GM23338 (cell line): Measurements from ENCODE around the gene LIF. TPM values are rescaled to one million over a fixed set of nuclear protein-coding genes. Genes with fewer than 3 reads are reported as not detected.

Source experiments
- ATAC-seq: fragments of 200-7000 bp; cut with Tn5 transposase; 3 replicates; pipeline ENCODE4 v1.9.1; 2020
- DNase-seq: peaks from one replicate; pipeline ENCODE4 v3.0.0-alpha.2; 2015; ENCODE audit warnings: low spot score
- H2AFZ ChIP-seq: fragments of 200-600 bp; sonication (generic); 2 replicates; pipeline ENCODE4 v1.8.0; 2016; ENCODE audit warnings: antibody characterized with exemption, mild to moderate bottlenecking, moderate library complexity
- H3F3A ChIP-seq: fragments of 200-600 bp; sonication (generic); replicated peaks from 2 replicates; pipeline ENCODE4 v1.8.0; 2017; ENCODE audit warnings: antibody characterized with exemption, mixed run types, low read depth
- H3K27ac ChIP-seq: fragments of 200-600 bp; sonication (generic); 2 replicates; pipeline ENCODE4 v1.6.1; 2016; ENCODE audit warnings: low read depth
- H3K27me3 ChIP-seq: fragments of 200-600 bp; sonication (generic); 2 replicates; pipeline ENCODE4 v1.8.0; 2016; ENCODE audit warnings: mild to moderate bottlenecking, mixed run types, moderate library complexity; ENCODE audit not compliant: insufficient read depth
- H3K36me3 ChIP-seq: fragments of 200-600 bp; sonication (generic); 2 replicates; pipeline ENCODE4 v1.8.0; 2016; ENCODE audit warnings: mild to moderate bottlenecking; ENCODE audit not compliant: insufficient read depth
- H3K4me1 ChIP-seq: fragments of 200-600 bp; sonication (generic); 2 replicates; pipeline ENCODE4 v1.8.0; 2016; ENCODE audit warnings: mild to moderate bottlenecking, moderate library complexity; ENCODE audit not compliant: insufficient read depth
- H3K4me2 ChIP-seq: fragments of 200-600 bp; sonication (generic); 2 replicates; pipeline ENCODE4 v1.7.1; 2017; ENCODE audit warnings: mixed run types
- H3K4me3 ChIP-seq: fragments of 200-600 bp; sonication (generic); 2 replicates; pipeline ENCODE4 v1.6.1; 2016; ENCODE audit warnings: mixed run types
- H3K79me2 ChIP-seq: fragments of 200-600 bp; sonication (generic); replicated peaks from 2 replicates; pipeline ENCODE4 v1.8.0; 2017; ENCODE audit warnings: mild to moderate bottlenecking; ENCODE audit not compliant: insufficient read depth
- H3K9me2 ChIP-seq: fragments of 200-600 bp; sonication (generic); 2 replicates; pipeline ENCODE4 v1.8.0; 2017; ENCODE audit not compliant: insufficient read depth
- H4K20me1 ChIP-seq: fragments of 200-600 bp; sonication (generic); replicated peaks from 2 replicates; pipeline ENCODE4 v1.8.0; 2017; ENCODE audit warnings: mild to moderate bottlenecking; ENCODE audit not compliant: insufficient read depth
- H3K27ac Mint-ChIP-seq: 2 replicates; pipeline ENCODE4 v1.8.0; 2020; ENCODE audit warnings: inconsistent platforms, mild to moderate bottlenecking, moderate library complexity, mixed read lengths
- H3K27me3 Mint-ChIP-seq: 3 replicates; pipeline ENCODE4 v1.8.0; 2022; ENCODE audit warnings: low read depth, mild to moderate bottlenecking, moderate library complexity, mixed read lengths, inconsistent platforms; ENCODE audit not compliant: insufficient read depth, poor library complexity
- H3K36me3 Mint-ChIP-seq: 3 replicates; pipeline ENCODE4 v1.8.0; 2021; ENCODE audit warnings: low read depth, mild to moderate bottlenecking, inconsistent platforms, moderate library complexity, mixed read lengths
- H3K4me1 Mint-ChIP-seq: 3 replicates; pipeline ENCODE4 v1.8.0; 2020; ENCODE audit warnings: mild to moderate bottlenecking, inconsistent platforms, mixed read lengths
- H3K4me3 Mint-ChIP-seq: 3 replicates; pipeline ENCODE4 v1.8.0; 2021; ENCODE audit warnings: moderate library complexity, mild to moderate bottlenecking, inconsistent platforms, mixed read lengths
- H3K9me3 Mint-ChIP-seq: 3 replicates; pipeline ENCODE4 v1.8.0; 2020; ENCODE audit warnings: moderate library complexity, mild to moderate bottlenecking, inconsistent platforms, mixed read lengths
- CTCF ChIP-seq, 2 experiments: fragments of 200-600 bp in 1 of 2; sonication (generic) in 1 of 2; conservative IDR thresholded peaks; 2 replicates each; pipeline versions ENCODE4 v1.5.1 to v1.6.1; 2016 to 2017; ENCODE audit warnings: antibody characterized with exemption in 2 of 2, low read depth in 2 of 2, mild to moderate bottlenecking in 2 of 2, moderate library complexity in 1 of 2
- ETS1 ChIP-seq: IDR thresholded peaks from 2 replicates; pipeline ENCODE4 v1.6.1; 2016; ENCODE audit warnings: antibody characterized with exemption
- EZH2 ChIP-seq: fragments of 200-600 bp; sonication (generic); IDR thresholded peaks from one replicate; pipeline ENCODE4 v1.8.0; 2017; ENCODE audit warnings: antibody characterized with exemption, mild to moderate bottlenecking, low read depth; ENCODE audit not compliant: unreplicated experiment
- EZH2phosphoT487 ChIP-seq: fragments of 200-600 bp; sonication (generic); IDR thresholded peaks from one replicate; pipeline ENCODE4 v1.8.1; 2018; ENCODE audit warnings: antibody characterized with exemption; ENCODE audit not compliant: unreplicated experiment
- JUNB ChIP-seq: IDR thresholded peaks from one replicate; pipeline ENCODE4 v1.6.1; 2016; ENCODE audit warnings: antibody characterized with exemption; ENCODE audit not compliant: unreplicated experiment
- NANOG ChIP-seq: IDR thresholded peaks from 2 replicates; pipeline ENCODE4 v1.6.1; 2016; ENCODE audit warnings: antibody characterized with exemption, borderline replicate concordance
- REST ChIP-seq: IDR thresholded peaks from one replicate; pipeline ENCODE4 v1.6.1; 2018; ENCODE audit warnings: antibody characterized with exemption; ENCODE audit not compliant: unreplicated experiment
- STAT1 ChIP-seq: IDR thresholded peaks from one replicate; pipeline ENCODE4 v1.6.1; 2016; ENCODE audit warnings: antibody characterized with exemption; ENCODE audit not compliant: unreplicated experiment
- ZNF114 ChIP-seq: fragments of 250-450 bp; sonication (Bioruptor Pico); IDR thresholded peaks from 2 replicates; pipeline ENCODE4 v1.5.0; 2020; ENCODE audit warnings: mild to moderate bottlenecking, moderate library complexity
- ZNF331 ChIP-seq: fragments of 250-450 bp; sonication (Bioruptor Pico); IDR thresholded peaks from 2 replicates; pipeline ENCODE4 v1.5.0; 2020; ENCODE audit warnings: low read depth, mild to moderate bottlenecking, moderate library complexity
- ZNF462 ChIP-seq: fragments of 250-450 bp; sonication (Bioruptor Pico); IDR thresholded peaks from 2 replicates; pipeline ENCODE4 v1.5.0; 2020; ENCODE audit warnings: mild to moderate bottlenecking, moderate library complexity
- polyA plus RNA-seq: library from polyadenylated mRNA; unstranded; fragments of >200 nt; fragmentation: Nextera tagmentation; extraction: Ambion mirVana; gene quantifications from 2 replicates; pipeline ENCODE4 v1.2.1, GENCODE V29; 2016
- total RNA-seq: library from RNA; depleted of rRNA; stranded (reverse); fragments of >200 nt; shearing (Covaris generic); gene quantifications from 2 replicates; pipeline ENCODE4 v1.2.3, GENCODE V29; 2014

LIF gene
- total and polyA plus RNA-seq, 2 experiments from 2014 or later: 1.8 to 3.6 TPM

- TF ChIP-seq ZNF462 (CRISPR knock-in tag) (no peak), NANOG (no peak), EZH2 (no peak), CTCF (conservative IDR thresholded peaks at IDR 0.05; ENCODE audit: low read depth in 2 of 2) (no peak)
Observed at GRCh38 chr22:30208631-30209603, 37.6 kb downstream of the LIF start (continued).

GRCh38 chr22:30206944-30207343, 39.6 kb downstream of the LIF start:
- Mint-ChIP-seq H3K36me3 (no peaks in the 10 kb centered on the region), H3K27me3 (peaks cover 8% of the 10 kb centered on the region), H3K4me1 (peaks cover 22% of the 10 kb centered on the region), H3K9me3 (no peaks in the 10 kb centered on the region; the same call in 2 of the 3 replicates), H3K4me3 (no peak overlapping the region), H3K27ac (no peak overlapping the region)
- Histone ChIP-seq H3K36me3 (no peaks in the 10 kb centered on the region), H3K4me3 (no peak overlapping the region), H4K20me1 (no peaks in the 10 kb centered on the region), H3K79me2 (no peaks in the 10 kb centered on the region), H3K4me1 (peaks cover 3% of the 10 kb centered on the region), H2AFZ (0 out of 2 replicates have a peak overlapping the region, but pooled peaks have one; percentile 1), H3F3A (no peaks in the 10 kb centered on the region), H3K9me2 (no peaks in the 10 kb centered on the region), H3K27ac (no peak overlapping the region), H3K4me2 (no peak overlapping the region), H3K27me3 (no peaks in the 10 kb centered on the region)
- ATAC-seq (peak; percentile 79), DNase-seq (peak; percentile 81)
- TF ChIP-seq EZH2 (no peak), ETS1 (no peak), JUNB (no peak), EZH2phosphoT487 (no peak), ZNF331 (CRISPR knock-in tag) (no peak), REST (no peak), STAT1 (no peak), ZNF114 (CRISPR knock-in tag) (no peak)
